Measurements from ENCODE around the gene AKT2.

DNA sequence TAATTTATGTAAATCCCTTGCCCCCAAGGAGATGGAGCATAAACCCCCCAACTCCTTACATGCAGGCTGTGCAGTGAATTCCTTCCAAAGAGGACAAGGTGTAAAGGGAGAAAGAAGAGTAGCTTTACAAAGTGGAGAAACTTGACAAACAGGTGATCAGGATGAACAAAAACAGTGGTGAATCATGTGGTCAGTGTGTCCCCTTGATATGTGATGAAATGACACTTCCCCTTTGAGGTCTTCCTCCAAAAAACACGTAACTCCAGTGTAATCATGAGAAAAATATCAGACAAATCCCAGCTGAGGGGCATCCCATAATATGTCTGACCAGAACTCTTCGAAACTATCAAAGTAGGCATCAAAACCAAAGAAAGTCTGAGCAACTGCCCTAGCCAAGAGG, 29.5 kb upstream of the AKT2 start:
- TF ChIP-seq, protein P1, sequence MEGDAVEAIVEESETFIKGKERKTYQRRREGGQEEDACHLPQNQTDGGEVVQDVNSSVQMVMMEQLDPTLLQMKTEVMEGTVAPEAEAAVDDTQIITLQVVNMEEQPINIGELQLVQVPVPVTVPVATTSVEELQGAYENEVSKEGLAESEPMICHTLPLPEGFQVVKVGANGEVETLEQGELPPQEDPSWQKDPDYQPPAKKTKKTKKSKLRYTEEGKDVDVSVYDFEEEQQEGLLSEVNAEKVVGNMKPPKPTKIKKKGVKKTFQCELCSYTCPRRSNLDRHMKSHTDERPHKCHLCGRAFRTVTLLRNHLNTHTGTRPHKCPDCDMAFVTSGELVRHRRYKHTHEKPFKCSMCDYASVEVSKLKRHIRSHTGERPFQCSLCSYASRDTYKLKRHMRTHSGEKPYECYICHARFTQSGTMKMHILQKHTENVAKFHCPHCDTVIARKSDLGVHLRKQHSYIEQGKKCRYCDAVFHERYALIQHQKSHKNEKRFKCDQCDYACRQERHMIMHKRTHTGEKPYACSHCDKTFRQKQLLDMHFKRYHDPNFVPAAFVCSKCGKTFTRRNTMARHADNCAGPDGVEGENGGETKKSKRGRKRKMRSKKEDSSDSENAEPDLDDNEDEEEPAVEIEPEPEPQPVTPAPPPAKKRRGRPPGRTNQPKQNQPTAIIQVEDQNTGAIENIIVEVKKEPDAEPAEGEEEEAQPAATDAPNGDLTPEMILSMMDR (IDR thresholded peaks at IDR 0.05), result no peak
- no peak for TF ChIP-seq POLR2A (IDR thresholded peaks at IDR 0.05)

All from body of pancreas (tissue), 4 donors.